Peyer's patch (tissue), 4 donors: Measurements from ENCODE around the gene SYNE2. TPM values are rescaled to one million over a fixed set of nuclear protein-coding genes. Genes with fewer than 3 reads are reported as not detected.

Source experiments
- DNase-seq, 3 donors: peaks; one replicate each; pipeline ENCODE4 v3.0.0-alpha.2; 2017 to 2019
- H3K27ac ChIP-seq, 4 donors: fragments of 200-600 bp; sonication (generic); one replicate each; pipeline ENCODE4 v1.5.1; 2016 to 2019
- H3K27me3 ChIP-seq, 2 donors: fragments of 200-600 bp; sonication (generic); one replicate each; pipeline ENCODE4 v1.5.1; 2019
- H3K36me3 ChIP-seq, 3 donors: fragments of 200-600 bp; sonication (generic); one replicate each; pipeline ENCODE4 v1.5.1; 2016 to 2019
- H3K4me1 ChIP-seq, 4 donors: fragments of 200-600 bp; sonication (generic); one replicate each; pipeline ENCODE4 v1.5.1; 2016 to 2019
- H3K4me3 ChIP-seq, 4 donors: fragments of 200-600 bp; sonication (generic); 1 replicate in 3 of 4; 2 replicates in 1 of 4; pipeline ENCODE4 v1.5.1; 2016 to 2019; ENCODE audit warnings: mild to moderate bottlenecking in 1 of 4
- H3K9me3 ChIP-seq, 4 donors: fragments of 200-600 bp; sonication (generic); one replicate each; pipeline ENCODE4 v1.5.1; 2016 to 2019; ENCODE audit warnings: mild to moderate bottlenecking in 1 of 4
- CTCF ChIP-seq, 6 experiments: fragments of 450-650 bp in 4 of 6; fragments of 200-600 bp in 2 of 6; sonication (generic) in 1 of 6; IDR thresholded peaks; one replicate each; pipeline ENCODE4 v1.5.1; 2017 to 2019; ENCODE audit warnings: antibody characterized with exemption in 6 of 6, mild to moderate bottlenecking in 3 of 6, moderate library complexity in 1 of 6
- POLR2A ChIP-seq, 2 donors: fragments of 450-650 bp; IDR thresholded peaks; one replicate each; pipeline ENCODE4 v1.5.1; 2017; ENCODE audit warnings: antibody characterized with exemption in 2 of 2, mild to moderate bottlenecking in 2 of 2, moderate library complexity in 2 of 2
- total RNA-seq, 4 donors: library from RNA; depleted of rRNA; stranded (reverse); fragments of >200 nt; gene quantifications; one replicate each; pipeline ENCODE4 v1.1.0, GENCODE V29; 2016

The SYNE2 gene
- total RNA-seq, 4 donors from 2014 or later, result 106 to 243 (median 153) TPM

- Histone ChIP-seq H3K27ac (no peak overlapping the region), H3K4me1 (no peaks in the 10 kb centered on the region), H3K27me3 (no peaks in the 10 kb centered on the region), H3K4me3 (no peak overlapping the region), H3K9me3 (no peaks in the 10 kb centered on the region), H3K36me3 (no peaks in the 10 kb centered on the region)
- TF ChIP-seq POLR2A (IDR thresholded peaks at IDR 0.05) (no peak), CTCF (IDR thresholded peaks at IDR 0.05) (no peak)
- no peak for DNase-seq
Observed at GRCh38 chr14:64245491-64245890, 392.7 kb downstream of the SYNE2 start.

- no peak for DNase-seq
- no peaks in the 10 kb centered on the region for H3K9me3 ChIP-seq
- TF ChIP-seq POLR2A (IDR thresholded peaks at IDR 0.05) (no peak), CTCF (IDR thresholded peaks at IDR 0.05) (no peak)
- H3K4me3 ChIP-seq, result no peak overlapping the region
- H3K36me3 ChIP-seq, result no peaks in the 10 kb centered on the region
- H3K27me3 ChIP-seq, result no peaks in the 10 kb centered on the region
- H3K27ac ChIP-seq, result no peak overlapping the region
- no peaks in the 10 kb centered on the region for H3K4me1 ChIP-seq
Observed at GRCh38 chr14:64246688-64247087, 393.9 kb downstream of the SYNE2 start.

GRCh38 chr14:64247195-64247594 lies 394.4 kb downstream of the SYNE2 start:
- Histone ChIP-seq H3K27ac (no peak overlapping the region), H3K27me3 (no peaks in the 10 kb centered on the region), H3K4me1 (no peaks in the 10 kb centered on the region), H3K4me3 (no peak overlapping the region), H3K9me3 (no peaks in the 10 kb centered on the region), H3K36me3 (no peaks in the 10 kb centered on the region)
- TF ChIP-seq POLR2A (IDR thresholded peaks at IDR 0.05), result no peak
- no peak for TF ChIP-seq CTCF (IDR thresholded peaks at IDR 0.05)
- no peak for DNase-seq

- H3K27ac ChIP-seq, result no peak overlapping the region
- H3K4me1 ChIP-seq, result no peaks in the 10 kb centered on the region
- no peaks in the 10 kb centered on the region for H3K27me3 ChIP-seq
- no peak for TF ChIP-seq CTCF (IDR thresholded peaks at IDR 0.05)
- no peak for TF ChIP-seq POLR2A (IDR thresholded peaks at IDR 0.05)
- no peaks in the 10 kb centered on the region for H3K36me3 ChIP-seq
- no peak overlapping the region for H3K4me3 ChIP-seq
- DNase-seq, result no peak
- H3K9me3 ChIP-seq, result no peaks in the 10 kb centered on the region
Observed at GRCh38 chr14:64248689-64249088, 395.9 kb downstream of the SYNE2 start.

GRCh38 chr14:64249363-64249762 lies 396.6 kb downstream of the SYNE2 start:
- no peaks in the 10 kb centered on the region for H3K36me3 ChIP-seq
- TF ChIP-seq CTCF (IDR thresholded peaks at IDR 0.05), result no peak
- no peak for TF ChIP-seq POLR2A (IDR thresholded peaks at IDR 0.05)
- DNase-seq, result no peak
- H3K9me3 ChIP-seq, result no peaks in the 10 kb centered on the region
- no peaks in the 10 kb centered on the region for H3K27me3 ChIP-seq
- no peaks in the 10 kb centered on the region for H3K4me1 ChIP-seq
- no peak overlapping the region for H3K4me3 ChIP-seq
- H3K27ac ChIP-seq, result no peak overlapping the region

- Histone ChIP-seq H3K36me3 (no peaks in the 10 kb centered on the region), H3K27me3 (no peaks in the 10 kb centered on the region), H3K4me3 (no peak overlapping the region), H3K9me3 (no peaks in the 10 kb centered on the region), H3K4me1 (no peaks in the 10 kb centered on the region), H3K27ac (no peak overlapping the region)
- no peak for TF ChIP-seq CTCF (IDR thresholded peaks at IDR 0.05)
- no peak for TF ChIP-seq POLR2A (IDR thresholded peaks at IDR 0.05)
- no peak for DNase-seq
Observed at GRCh38 chr14:64253672-64254071, 400.9 kb downstream of the SYNE2 start.
